K562 (cell line): ENCODE data around the gene RAD50. TPM values are rescaled to one million over a fixed set of nuclear protein-coding genes. Genes with fewer than 3 reads are reported as not detected.
A peak's percentile ranks its signal among the peaks of the same experiment; 100 is the strongest.

Source experiments
- DDX20 ChIP-seq: fragments of 450-650 bp; IDR thresholded peaks from 2 replicates; pipeline ENCODE4 v1.6.1; 2016; ENCODE audit warnings: missing genetic modification characterization, low read depth, mild to moderate bottlenecking, missing compliant biosample characterization, moderate library complexity
- DPF2 ChIP-seq: fragments of 450-650 bp; IDR thresholded peaks from 2 replicates; pipeline ENCODE4 v1.6.1; 2016
- HIVEP1 ChIP-seq: fragments of 250-450 bp; sonication (Bioruptor Pico); IDR thresholded peaks from 2 replicates; pipeline ENCODE4 v1.4.0; 2020; ENCODE audit warnings: mild to moderate bottlenecking
- LARP7 ChIP-seq: fragments of 450-650 bp; IDR thresholded peaks from 2 replicates; pipeline ENCODE4 v1.6.1; 2016
- LCOR ChIP-seq: sonication (generic); formaldehyde crosslinking; IDR thresholded peaks from 2 replicates; pipeline ENCODE4 v1.8.0; 2022; ENCODE audit warnings: mild to moderate bottlenecking, missing genetic modification reagents
- MECOM ChIP-seq: fragments of 250-450 bp; sonication (Bioruptor Pico); IDR thresholded peaks from 2 replicates; pipeline ENCODE4 v1.8.0; 2022; ENCODE audit warnings: inconsistent platforms
- SETDB1 ChIP-seq: IDR thresholded peaks from one replicate; pipeline ENCODE4 v1.6.1; 2012; ENCODE audit warnings: low read length, control low read depth, inconsistent platforms
- SMAD3 ChIP-seq: fragments of 450-650 bp; formaldehyde crosslinking; conservative IDR thresholded peaks from 2 replicates; pipeline ENCODE4 v1.4.0; 2020; ENCODE audit warnings: mild to moderate bottlenecking
- SMARCE1 ChIP-seq: fragments of 450-650 bp; IDR thresholded peaks from 2 replicates; pipeline ENCODE4 v1.7.1; 2016; ENCODE audit warnings: mild to moderate bottlenecking
- SREBF1 ChIP-seq: fragments of 150-350 bp; IDR thresholded peaks from 2 replicates; pipeline ENCODE4 v1.6.1; 2014; ENCODE audit warnings: antibody characterized with exemption, low read depth, low read length, borderline replicate concordance
- XRCC5 ChIP-seq: fragments of 200-400 bp; formaldehyde crosslinking; IDR thresholded peaks from 2 replicates; pipeline ENCODE4 v1.6.1; 2017; ENCODE audit warnings: low read depth, mild to moderate bottlenecking, low read length
- ZC3H8 ChIP-seq: fragments of 450-650 bp; IDR thresholded peaks from 2 replicates; pipeline ENCODE4 v1.6.1; 2017
- ZNF668 ChIP-seq: fragments of 250-450 bp; sonication (Bioruptor Pico); IDR thresholded peaks from 2 replicates; pipeline ENCODE4 v1.8.0; 2022; ENCODE audit warnings: mild to moderate bottlenecking, inconsistent platforms
- ZNF696 ChIP-seq: fragments of 250-450 bp; sonication (Bioruptor Pico); conservative IDR thresholded peaks from 2 replicates; pipeline ENCODE4 v1.4.0; 2020; ENCODE audit warnings: mild to moderate bottlenecking, moderate library complexity
- polyA plus RNA-seq, 8 experiments: library from polyadenylated mRNA; depleted of rRNA in 4 of 8; stranded (reverse) in 5 of 8; unstranded in 3 of 8; fragments of >200 nt; fragmentation: Nextera tagmentation in 2 of 8; fragmentation: Illumina TruSeq in 1 of 8; extraction: Ambion mirVana in 2 of 8; extraction: Trizol in 1 of 8; gene quantifications; 2 replicates each; pipeline versions ENCODE4 v1.2.1 to v1.2.3, GENCODE V29; 2011 to 2014; ENCODE audit warnings: inconsistent platforms in 1 of 8, missing spikeins in 1 of 8
- total RNA-seq, 7 experiments: library from RNA; depleted of rRNA in 6 of 7; stranded (reverse); fragments of >200 nt in 6 of 7; fragmentation: Illumina TruSeq in 2 of 7; extraction: Trizol in 2 of 7; gene quantifications; 2 replicates each; pipeline versions ENCODE4 v1.2.1 to v1.2.3, GENCODE V29; 2011 to 2021; ENCODE audit warnings: low replicate concordance in 1 of 7
- TF ChIP-seq, protein P1 (sequence below): fragments of 450-650 bp; IDR thresholded peaks from 2 replicates; pipeline ENCODE4 v1.7.0; 2016; ENCODE audit warnings: borderline replicate concordance
- TF ChIP-seq, protein P2 (sequence below): fragments of 450-650 bp; formaldehyde crosslinking; IDR thresholded peaks from 2 replicates; pipeline ENCODE4 v1.4.0; 2022; ENCODE audit warnings: mild to moderate bottlenecking, moderate library complexity
- TF ChIP-seq, protein P3 (sequence below): fragments of 200-800 bp; sonication (Bioruptor generic); IDR thresholded peaks from 2 replicates; pipeline ENCODE4 v1.6.1; 2016; ENCODE audit warnings: missing genetic modification characterization, missing compliant biosample characterization

Gene RAD50
- total and polyA plus RNA-seq, 9 of the 15 experiments (the other 6 are each of a cell fraction or from before 2014, with no cell fraction given), result 15.3 to 74.2 (median 44.1) TPM

DNA sequence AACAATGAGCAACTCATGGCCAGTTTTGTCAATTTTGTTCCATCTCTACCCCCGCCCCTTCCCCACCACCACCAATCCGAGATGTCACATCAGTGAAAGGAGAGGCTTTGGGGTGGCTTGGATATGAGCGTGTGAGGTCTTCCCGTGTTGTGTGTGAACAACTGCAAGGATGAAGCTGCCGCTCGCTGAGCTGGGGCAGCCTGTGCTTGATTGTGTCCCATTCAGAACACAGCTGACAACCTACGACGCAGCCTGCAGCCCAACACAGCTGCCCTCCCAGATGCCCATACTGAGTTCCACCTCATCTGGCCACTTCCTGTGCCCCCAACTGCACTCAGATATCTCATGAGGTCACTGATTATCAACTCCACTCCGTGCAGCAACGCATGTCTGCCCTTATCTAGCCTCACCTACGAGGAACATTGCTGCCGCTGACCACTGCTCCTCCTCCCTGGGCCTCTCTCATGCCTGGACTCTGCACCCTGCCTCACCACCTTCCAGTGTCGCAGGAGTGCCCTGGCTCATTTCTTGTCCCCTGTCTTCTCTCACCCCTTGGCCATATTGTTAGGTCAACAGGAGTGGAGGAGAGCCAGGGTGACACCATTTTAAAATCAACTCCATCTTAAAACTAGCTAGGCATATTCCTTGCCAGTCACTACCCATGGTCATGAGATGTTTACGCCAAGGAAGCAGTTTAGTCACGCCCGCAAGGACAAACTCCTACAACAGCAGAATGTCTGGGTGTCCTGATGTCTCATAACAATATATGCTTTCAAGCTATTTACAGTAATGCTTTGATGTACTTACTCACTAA, 109.7 kb downstream of the RAD50 start (continued):
- peak; percentile 71 for TF ChIP-seq DPF2
- TF ChIP-seq ZNF668, result peak; percentile 97
- TF ChIP-seq ZC3H8, result peak; percentile 92; the same call in 1 of the 2 replicates
- TF ChIP-seq, protein P1, sequence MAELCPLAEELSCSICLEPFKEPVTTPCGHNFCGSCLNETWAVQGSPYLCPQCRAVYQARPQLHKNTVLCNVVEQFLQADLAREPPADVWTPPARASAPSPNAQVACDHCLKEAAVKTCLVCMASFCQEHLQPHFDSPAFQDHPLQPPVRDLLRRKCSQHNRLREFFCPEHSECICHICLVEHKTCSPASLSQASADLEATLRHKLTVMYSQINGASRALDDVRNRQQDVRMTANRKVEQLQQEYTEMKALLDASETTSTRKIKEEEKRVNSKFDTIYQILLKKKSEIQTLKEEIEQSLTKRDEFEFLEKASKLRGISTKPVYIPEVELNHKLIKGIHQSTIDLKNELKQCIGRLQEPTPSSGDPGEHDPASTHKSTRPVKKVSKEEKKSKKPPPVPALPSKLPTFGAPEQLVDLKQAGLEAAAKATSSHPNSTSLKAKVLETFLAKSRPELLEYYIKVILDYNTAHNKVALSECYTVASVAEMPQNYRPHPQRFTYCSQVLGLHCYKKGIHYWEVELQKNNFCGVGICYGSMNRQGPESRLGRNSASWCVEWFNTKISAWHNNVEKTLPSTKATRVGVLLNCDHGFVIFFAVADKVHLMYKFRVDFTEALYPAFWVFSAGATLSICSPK, result no peak
- TF ChIP-seq, protein P2, sequence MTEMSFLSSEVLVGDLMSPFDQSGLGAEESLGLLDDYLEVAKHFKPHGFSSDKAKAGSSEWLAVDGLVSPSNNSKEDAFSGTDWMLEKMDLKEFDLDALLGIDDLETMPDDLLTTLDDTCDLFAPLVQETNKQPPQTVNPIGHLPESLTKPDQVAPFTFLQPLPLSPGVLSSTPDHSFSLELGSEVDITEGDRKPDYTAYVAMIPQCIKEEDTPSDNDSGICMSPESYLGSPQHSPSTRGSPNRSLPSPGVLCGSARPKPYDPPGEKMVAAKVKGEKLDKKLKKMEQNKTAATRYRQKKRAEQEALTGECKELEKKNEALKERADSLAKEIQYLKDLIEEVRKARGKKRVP (CRISPR knock-in tag), result peak; percentile 91
- peak; percentile 51; the same call in 1 of the 2 replicates for TF ChIP-seq ZNF696 (CRISPR knock-in tag)
- TF ChIP-seq SETDB1, result no peak
- TF ChIP-seq MECOM (CRISPR knock-in tag), result peak; percentile 96
- TF ChIP-seq DDX20 (tag), result peak; percentile 93
- TF ChIP-seq SMARCE1, result peak; percentile 58; the same call in 1 of the 2 replicates
- peak; percentile 86 for TF ChIP-seq LCOR
- TF ChIP-seq, protein P3, sequence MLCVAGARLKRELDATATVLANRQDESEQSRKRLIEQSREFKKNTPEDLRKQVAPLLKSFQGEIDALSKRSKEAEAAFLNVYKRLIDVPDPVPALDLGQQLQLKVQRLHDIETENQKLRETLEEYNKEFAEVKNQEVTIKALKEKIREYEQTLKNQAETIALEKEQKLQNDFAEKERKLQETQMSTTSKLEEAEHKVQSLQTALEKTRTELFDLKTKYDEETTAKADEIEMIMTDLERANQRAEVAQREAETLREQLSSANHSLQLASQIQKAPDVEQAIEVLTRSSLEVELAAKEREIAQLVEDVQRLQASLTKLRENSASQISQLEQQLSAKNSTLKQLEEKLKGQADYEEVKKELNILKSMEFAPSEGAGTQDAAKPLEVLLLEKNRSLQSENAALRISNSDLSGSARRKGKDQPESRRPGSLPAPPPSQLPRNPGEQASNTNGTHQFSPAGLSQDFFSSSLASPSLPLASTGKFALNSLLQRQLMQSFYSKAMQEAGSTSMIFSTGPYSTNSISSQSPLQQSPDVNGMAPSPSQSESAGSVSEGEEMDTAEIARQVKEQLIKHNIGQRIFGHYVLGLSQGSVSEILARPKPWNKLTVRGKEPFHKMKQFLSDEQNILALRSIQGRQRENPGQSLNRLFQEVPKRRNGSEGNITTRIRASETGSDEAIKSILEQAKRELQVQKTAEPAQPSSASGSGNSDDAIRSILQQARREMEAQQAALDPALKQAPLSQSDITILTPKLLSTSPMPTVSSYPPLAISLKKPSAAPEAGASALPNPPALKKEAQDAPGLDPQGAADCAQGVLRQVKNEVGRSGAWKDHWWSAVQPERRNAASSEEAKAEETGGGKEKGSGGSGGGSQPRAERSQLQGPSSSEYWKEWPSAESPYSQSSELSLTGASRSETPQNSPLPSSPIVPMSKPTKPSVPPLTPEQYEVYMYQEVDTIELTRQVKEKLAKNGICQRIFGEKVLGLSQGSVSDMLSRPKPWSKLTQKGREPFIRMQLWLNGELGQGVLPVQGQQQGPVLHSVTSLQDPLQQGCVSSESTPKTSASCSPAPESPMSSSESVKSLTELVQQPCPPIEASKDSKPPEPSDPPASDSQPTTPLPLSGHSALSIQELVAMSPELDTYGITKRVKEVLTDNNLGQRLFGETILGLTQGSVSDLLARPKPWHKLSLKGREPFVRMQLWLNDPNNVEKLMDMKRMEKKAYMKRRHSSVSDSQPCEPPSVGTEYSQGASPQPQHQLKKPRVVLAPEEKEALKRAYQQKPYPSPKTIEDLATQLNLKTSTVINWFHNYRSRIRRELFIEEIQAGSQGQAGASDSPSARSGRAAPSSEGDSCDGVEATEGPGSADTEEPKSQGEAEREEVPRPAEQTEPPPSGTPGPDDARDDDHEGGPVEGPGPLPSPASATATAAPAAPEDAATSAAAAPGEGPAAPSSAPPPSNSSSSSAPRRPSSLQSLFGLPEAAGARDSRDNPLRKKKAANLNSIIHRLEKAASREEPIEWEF (CRISPR knock-in tag), result peak; percentile 97
- no peak for TF ChIP-seq LARP7
- TF ChIP-seq HIVEP1 (CRISPR knock-in tag), result peak; percentile 96
- TF ChIP-seq XRCC5, result no peak
- TF ChIP-seq SREBF1, result no peak
- peak; percentile 96 for TF ChIP-seq SMAD3
